ENCODE measurements around the gene ZNF202. TPM values are rescaled to one million over a fixed set of nuclear protein-coding genes. Genes with fewer than 3 reads are reported as not detected.

Gene ZNF202
- total RNA-seq (2022) (15.6 and 22.1 TPM in 2 replicates), Bru-seq, nascent RNA (percentile 91 among the genes with signal in this experiment), BruChase-seq, experiment 1, labeled RNA remaining after a 6-hour chase (percentile 66 among the genes with signal in this experiment), BruChase-seq, experiment 2, labeled RNA remaining after a 2-hour chase (percentile 87 among the genes with signal in this experiment)
- long read RNA-seq, full-length matches to known transcripts, result 3 of 38 reads
- long read RNA-seq, partial matches to known transcripts, result 8 of 38 reads
- long read RNA-seq, other reads (novel, unspliced or antisense), result 27 of 38 reads

DNA sequence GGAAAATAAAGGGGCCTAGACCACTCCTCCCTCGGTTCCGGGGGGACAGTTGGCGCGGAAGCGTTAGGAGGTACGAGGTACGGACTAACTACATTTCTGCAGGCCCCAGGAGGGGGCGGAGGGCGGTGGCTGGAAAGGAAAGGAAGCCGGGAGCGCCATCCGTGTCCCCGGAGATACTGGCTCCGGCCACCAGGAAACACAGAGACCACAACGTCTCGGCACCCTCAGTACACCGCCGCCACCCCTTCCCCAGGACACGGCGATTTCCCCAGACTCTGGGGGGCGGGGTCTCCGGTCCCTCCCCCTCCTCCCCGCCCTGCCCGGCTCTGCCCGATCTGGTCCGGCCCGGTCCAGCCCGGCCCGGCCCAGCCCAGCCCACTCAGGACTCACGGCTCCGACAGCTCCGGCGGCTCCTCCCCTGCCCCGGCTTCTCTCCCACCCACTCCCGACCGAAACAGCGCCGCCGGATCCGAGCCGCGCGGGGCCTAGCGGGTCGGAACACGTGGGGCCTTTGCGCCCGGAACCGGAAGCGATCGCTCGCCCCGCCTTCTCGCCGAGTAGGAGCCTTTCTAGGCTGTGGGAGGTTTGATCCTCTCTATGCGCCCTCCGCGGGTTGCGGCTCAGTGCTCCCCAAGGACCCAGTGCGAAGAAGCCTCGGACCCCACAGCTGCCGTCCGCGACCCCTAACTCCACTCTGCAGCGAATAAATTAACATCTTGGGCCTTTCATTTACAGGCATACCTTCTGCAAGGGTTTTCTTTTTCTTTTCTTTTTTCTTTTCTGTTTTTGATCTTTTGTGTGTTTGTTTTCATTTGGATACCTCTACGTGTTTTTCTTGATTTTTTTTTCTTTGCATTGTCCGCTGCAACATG is at the start of gene ZNF202:
Gene ZNF202 (minus strand): TSS at position 502 of the 872 bp plus-strand sequence. CDS start 10,772 bp downstream, outside the sequence.
- BruUV-seq (replicated peaks), result no TSS peak
- POLR2A ChIA-PET, result interaction anchor here (0.7 to 1.7 kb wide), 8 partner anchors 17 to 300 kb away, joined by 3 to 5 read pairs (median 4); partner anchors contain the start of gene OR10G7
- CTCF ChIA-PET, result interaction anchor here (0.5 to 1.2 kb wide), 5 partner anchors 33 to 736 kb away, joined by 3 to 7 read pairs (median 3); no protein-coding TSS in a partner anchor

GRCh38 chr11:123783536-123783935 is 42.1 kb upstream of the ZNF202 start:
- Mint-ChIP-seq H3K36me3 (ENCODE audit: insufficient read depth, unreplicated experiment) (no peaks in the 10 kb centered on the region), H3K9me3 (ENCODE audit: unreplicated experiment) (no peaks in the 10 kb centered on the region), H3K27me3 (ENCODE audit: insufficient read depth, unreplicated experiment) (no peaks in the 10 kb centered on the region), H3K4me3 (ENCODE audit: unreplicated experiment) (no peak overlapping the region), H3K27ac (ENCODE audit: low read depth, unreplicated experiment) (no peak overlapping the region), H3K4me1 (ENCODE audit: insufficient read depth, unreplicated experiment) (peaks cover 9% of the 10 kb centered on the region)
- ChIA-PET CTCF (no interaction called here), POLR2A (interaction anchor here (0.6 to 0.7 kb wide), 2 partner anchors 127 to 299 kb away, joined by 3 read pairs; no protein-coding TSS in a partner anchor)
- BruUV-seq (replicated peaks), result no TSS peak
- TF ChIP-seq, protein P1, sequence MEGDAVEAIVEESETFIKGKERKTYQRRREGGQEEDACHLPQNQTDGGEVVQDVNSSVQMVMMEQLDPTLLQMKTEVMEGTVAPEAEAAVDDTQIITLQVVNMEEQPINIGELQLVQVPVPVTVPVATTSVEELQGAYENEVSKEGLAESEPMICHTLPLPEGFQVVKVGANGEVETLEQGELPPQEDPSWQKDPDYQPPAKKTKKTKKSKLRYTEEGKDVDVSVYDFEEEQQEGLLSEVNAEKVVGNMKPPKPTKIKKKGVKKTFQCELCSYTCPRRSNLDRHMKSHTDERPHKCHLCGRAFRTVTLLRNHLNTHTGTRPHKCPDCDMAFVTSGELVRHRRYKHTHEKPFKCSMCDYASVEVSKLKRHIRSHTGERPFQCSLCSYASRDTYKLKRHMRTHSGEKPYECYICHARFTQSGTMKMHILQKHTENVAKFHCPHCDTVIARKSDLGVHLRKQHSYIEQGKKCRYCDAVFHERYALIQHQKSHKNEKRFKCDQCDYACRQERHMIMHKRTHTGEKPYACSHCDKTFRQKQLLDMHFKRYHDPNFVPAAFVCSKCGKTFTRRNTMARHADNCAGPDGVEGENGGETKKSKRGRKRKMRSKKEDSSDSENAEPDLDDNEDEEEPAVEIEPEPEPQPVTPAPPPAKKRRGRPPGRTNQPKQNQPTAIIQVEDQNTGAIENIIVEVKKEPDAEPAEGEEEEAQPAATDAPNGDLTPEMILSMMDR (IDR thresholded peaks at IDR 0.05; ENCODE audit: unreplicated experiment), result no peak
- peak; percentile 4 for DNase-seq (ENCODE audit: unreplicated experiment)
- intact Hi-C loops (cut with micrococcal nuclease), result no loop called here

More for the DNA sequence above, at the start of gene ZNF202:
- Mint-ChIP-seq H3K27me3 (ENCODE audit: insufficient read depth, unreplicated experiment) (no peaks in the 10 kb centered on the region), H3K27ac (ENCODE audit: low read depth, unreplicated experiment) (peak within 1 kb of the TSS; percentile 87), H3K9me3 (ENCODE audit: unreplicated experiment) (no peaks in the 10 kb centered on the region), H3K4me1 (ENCODE audit: insufficient read depth, unreplicated experiment) (peaks cover 13% of the 10 kb centered on the region), H3K4me3 (ENCODE audit: unreplicated experiment) (peak within 1 kb of the TSS; percentile 89), H3K36me3 (ENCODE audit: insufficient read depth, unreplicated experiment) (peaks cover 21% of the 10 kb centered on the region)
- TF ChIP-seq, protein P1 (IDR thresholded peaks at IDR 0.05; ENCODE audit: unreplicated experiment), result no peak
- peak; percentile 91 for DNase-seq (ENCODE audit: unreplicated experiment)
- intact Hi-C loops (cut with micrococcal nuclease), result loop anchor here (5.0 to 10.0 kb wide), 3 partner anchors 231 to 453 kb away; no protein-coding TSS in a partner anchor

DNA sequence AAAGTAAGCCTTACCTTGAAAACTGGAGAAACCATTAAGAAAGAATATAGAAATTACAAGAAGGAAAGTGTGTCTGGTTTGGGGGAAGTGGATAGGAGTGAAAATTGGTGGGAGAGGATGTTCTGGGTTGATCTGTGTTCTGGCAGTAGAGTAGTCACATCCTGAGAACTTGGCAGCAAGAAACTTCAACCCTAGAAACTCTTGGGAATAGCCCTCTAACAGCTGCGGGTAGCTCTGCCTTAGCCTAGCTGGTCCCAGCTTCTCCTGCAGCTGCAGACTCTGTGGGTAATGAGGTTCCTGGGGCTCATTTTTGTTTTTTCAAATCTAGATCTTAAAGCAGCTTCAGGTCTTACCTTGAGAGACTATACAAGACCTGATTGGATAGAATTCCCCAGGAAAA is 37.1 kb upstream of the ZNF202 start:
- DNase-seq (ENCODE audit: unreplicated experiment), result no peak
- Mint-ChIP-seq H3K4me3 (ENCODE audit: unreplicated experiment) (no peak overlapping the region), H3K4me1 (ENCODE audit: insufficient read depth, unreplicated experiment) (peaks cover 5% of the 10 kb centered on the region), H3K36me3 (ENCODE audit: insufficient read depth, unreplicated experiment) (no peaks in the 10 kb centered on the region), H3K9me3 (ENCODE audit: unreplicated experiment) (no peaks in the 10 kb centered on the region), H3K27ac (ENCODE audit: low read depth, unreplicated experiment) (no peak overlapping the region), H3K27me3 (ENCODE audit: insufficient read depth, unreplicated experiment) (no peaks in the 10 kb centered on the region)
- POLR2A ChIA-PET, result no interaction called here
- intact Hi-C loops (cut with micrococcal nuclease), result no loop called here
- TF ChIP-seq, protein P1 (IDR thresholded peaks at IDR 0.05; ENCODE audit: unreplicated experiment), result no peak
- BruUV-seq (replicated peaks), result no TSS peak
- CTCF ChIA-PET, result no interaction called here
